ENCODE data around the gene PLCH1.
"Not testable (repeated sequence)": the region's sequence is repeated elsewhere in the genome, so short reads cannot be mapped to it uniquely, and the experiment has no call there.

Gene PLCH1

DNA sequence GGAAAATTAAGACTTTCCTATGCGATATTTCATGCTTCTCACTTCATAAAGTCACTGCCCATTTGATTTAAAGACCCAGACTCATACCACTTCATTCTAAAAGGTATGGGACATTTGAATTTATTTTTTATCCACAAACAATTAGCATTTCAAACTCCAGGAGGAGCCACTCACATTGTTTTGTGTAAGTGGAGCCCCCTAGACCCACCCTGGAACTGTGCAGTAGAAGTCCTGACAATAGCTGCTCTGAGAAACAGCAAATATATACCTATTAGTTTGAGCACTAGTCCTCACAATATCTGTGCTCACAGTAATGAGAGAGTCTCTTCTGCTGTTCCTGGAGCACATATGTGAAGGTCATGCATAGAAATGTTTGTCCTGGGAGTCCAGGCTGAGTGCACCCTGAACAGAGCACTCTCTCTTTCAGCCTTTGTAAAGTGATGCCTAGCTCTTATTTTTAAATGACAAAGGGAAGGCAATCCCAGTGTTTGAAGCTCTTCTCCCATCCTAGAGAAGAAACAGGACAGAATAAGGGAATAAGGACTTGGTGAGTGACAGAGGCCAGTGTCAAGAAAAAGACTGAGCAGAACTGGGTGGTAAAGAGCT lies 323.9 kb downstream of the PLCH1 start:
- no peak for DNase-seq (ENCODE audit: low read depth)

GRCh38 chr3:155420406-155420805 lies 324.5 kb downstream of the PLCH1 start:
- DNase-seq (ENCODE audit: low read depth) = no peak

DNA sequence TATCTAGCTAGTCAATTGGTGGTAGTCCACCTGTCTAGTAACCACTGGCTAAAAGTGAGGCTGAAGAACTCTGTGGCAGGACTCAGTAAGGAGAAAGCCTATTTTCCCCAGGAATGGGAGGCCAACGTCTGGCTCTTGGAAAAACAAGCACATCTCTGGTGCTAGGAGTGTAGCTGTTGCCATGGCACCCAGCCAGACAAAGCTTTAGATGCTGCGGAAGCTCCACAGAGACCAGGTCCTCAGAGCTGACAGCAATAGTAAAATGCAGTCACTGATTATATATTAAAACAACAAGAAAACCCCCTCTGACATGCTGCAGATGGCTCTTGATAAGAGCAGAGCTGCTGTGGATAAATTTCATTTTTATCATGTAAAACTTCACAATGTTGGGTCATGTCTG lies 326.5 kb downstream of the PLCH1 start:
- no peak for DNase-seq (ENCODE audit: low read depth)

DNA sequence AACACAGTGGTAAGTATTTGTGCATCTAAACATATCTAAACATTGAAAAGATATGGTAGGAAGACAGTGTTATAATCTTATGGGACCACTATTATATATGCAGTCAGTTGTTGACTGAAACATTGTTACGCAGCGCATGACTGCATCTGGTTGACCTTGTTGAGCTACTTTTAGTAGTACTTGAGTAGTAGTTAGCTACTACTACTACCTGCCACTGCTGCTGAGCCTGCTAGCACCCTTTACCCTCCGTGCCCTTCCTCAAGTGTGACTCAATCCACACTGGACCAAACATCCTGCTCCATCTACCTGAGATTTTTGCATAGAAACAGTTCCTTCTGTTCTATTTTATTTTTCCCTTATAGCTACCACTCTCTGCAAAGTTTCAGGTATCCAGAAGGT lies 327.8 kb downstream of the PLCH1 start:
- no peak for DNase-seq (ENCODE audit: low read depth)

GRCh38 chr3:155416500-155417118 lies 328.3 kb downstream of the PLCH1 start:
- DNase-seq (ENCODE audit: low read depth) = peak; percentile 93

GRCh38 chr3:155412904-155413303 lies 332.0 kb downstream of the PLCH1 start:
- DNase-seq (ENCODE audit: low read depth) = no peak

DNA sequence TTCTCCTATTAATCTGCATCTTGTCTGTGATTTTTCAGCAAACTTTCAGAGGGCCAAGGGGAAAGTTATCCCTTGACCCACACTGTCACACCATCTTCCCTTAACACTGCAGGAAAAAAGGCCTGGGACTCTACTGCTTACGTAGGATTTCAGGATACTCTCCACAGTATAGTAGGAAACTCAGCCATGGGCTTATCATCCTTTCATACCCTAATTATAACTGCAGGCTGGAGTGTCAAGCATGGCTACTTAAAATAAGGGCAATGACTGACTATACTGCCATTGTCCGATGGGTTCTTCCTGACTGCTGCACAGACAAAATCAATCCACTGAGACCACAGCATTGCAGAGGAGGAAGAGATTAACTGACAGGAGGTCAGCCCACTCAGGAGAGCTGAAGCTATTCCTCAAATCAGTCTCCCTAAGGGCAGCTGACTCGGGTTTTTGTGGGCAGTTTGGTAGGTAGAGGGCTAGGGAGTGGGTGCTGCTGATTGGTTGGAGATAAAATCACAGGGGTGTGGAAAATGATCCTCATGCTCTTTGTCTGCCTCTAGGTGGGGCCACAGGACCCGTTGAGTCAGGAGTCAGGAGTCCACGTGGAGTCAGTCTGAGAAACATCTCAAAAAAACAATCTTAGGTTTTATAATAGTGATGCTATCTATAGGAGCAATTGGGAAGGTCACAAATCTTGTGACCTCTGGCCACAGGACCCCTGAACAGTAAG lies 333.2 kb downstream of the PLCH1 start:
- DNase-seq (ENCODE audit: low read depth) = peak; percentile 39

- no peak for DNase-seq (ENCODE audit: low read depth)
These were observed 335.5 kb downstream of the PLCH1 start for GRCh38 chr3:155409336-155409735.

- no peak for DNase-seq (ENCODE audit: low read depth)
These were observed 336.9 kb downstream of the PLCH1 start for GRCh38 chr3:155407971-155408370.

DNA sequence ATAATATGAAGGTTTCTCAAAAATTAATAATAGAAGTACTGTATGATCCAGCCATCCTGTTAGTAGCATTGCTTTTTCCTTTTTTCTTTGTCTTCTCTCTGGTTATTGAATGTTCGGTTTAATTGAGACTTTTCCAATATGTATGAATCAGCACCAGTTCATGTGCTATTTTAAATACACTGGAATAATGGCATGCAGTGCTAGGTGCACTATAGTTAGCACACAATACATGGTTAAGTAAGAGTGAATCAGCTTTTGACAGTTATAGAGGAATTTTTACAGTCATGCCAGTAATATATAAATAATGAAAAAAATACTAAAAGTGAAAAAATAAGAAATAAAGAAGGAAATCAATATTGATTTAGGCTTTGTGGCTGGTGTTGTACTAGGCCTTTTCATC lies 337.5 kb downstream of the PLCH1 start:
- no peak for DNase-seq (ENCODE audit: low read depth)

DNA sequence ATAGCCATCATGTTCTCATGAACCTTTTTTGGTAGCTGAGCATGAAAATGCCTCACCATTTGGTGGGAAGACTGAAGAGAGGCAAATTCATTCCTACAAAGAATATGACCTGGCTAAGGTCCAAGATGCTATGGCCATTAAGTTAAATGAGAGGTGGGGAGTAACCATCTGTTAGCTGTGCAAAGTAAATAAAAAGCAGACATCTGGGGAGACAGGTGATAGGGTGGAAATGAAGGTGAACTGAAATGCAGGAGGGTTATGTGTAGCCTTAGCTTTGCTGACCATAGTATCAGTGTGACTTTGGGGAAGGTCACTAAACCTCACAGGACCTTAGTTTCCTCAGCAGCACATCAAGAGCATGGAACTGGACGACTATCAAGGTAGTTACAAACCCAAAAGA lies 340.4 kb downstream of the PLCH1 start:
- DNase-seq (ENCODE audit: low read depth) = no peak

GRCh38 chr3:155402656-155403055 lies 342.2 kb downstream of the PLCH1 start:
- DNase-seq (ENCODE audit: low read depth) = no peak

DNA sequence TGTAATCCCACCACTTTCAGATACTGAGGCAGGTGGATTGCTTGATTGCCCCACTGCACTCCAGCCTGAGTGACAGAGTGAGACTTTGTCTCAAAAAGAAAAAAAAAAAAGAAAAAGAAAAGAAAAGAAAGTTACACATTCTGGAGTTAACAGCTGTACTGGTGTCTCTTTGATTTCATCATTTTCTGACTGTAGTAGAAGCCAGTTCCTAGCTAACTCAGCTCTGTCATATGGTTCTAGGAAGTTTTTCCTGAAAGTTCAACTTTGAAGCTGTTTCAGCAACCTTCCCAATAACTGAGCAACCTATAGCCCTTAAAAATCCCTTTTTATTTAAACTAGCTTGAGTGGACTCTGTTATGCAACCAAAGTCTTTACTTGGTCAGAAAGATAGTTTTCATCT lies 346.8 kb downstream of the PLCH1 start:
- no peak for DNase-seq (ENCODE audit: low read depth)

GRCh38 chr3:155394896-155395295 lies 350.0 kb downstream of the PLCH1 start:
- DNase-seq (ENCODE audit: low read depth) = not testable (repeated sequence)

GRCh38 chr3:155394240-155394639 lies 350.6 kb downstream of the PLCH1 start:
- no peak for DNase-seq (ENCODE audit: low read depth)

GRCh38 chr3:155393316-155393715 lies 351.6 kb downstream of the PLCH1 start:
- DNase-seq (ENCODE audit: low read depth) = no peak

DNA sequence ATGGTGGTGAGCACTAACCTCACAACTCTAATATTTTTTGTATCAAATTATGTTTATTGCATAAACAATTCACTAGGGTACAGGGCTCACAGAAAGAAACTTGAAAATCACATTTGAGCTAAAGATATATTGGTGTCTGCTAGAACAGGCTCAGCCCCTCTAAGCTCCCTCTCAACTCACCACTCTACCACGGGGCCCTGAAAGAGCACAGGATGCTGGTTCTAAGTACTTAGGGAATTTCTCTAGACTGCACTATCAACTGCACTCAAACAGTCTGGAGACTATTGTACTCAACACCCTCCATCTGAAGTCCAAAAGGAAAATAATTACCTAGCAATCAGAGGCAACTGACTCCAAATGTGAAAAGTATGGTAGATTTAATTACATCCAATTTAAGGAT lies 352.7 kb downstream of the PLCH1 start:
- no peak for DNase-seq (ENCODE audit: low read depth)

GRCh38 chr3:155391551-155391958 lies 353.3 kb downstream of the PLCH1 start:
- DNase-seq (ENCODE audit: low read depth) = peak; percentile 52

GRCh38 chr3:155391104-155391503 lies 353.8 kb downstream of the PLCH1 start:
- no peak for DNase-seq (ENCODE audit: low read depth)

- DNase-seq (ENCODE audit: low read depth) = no peak
These were observed 354.5 kb downstream of the PLCH1 start for GRCh38 chr3:155390351-155390750.

DNA sequence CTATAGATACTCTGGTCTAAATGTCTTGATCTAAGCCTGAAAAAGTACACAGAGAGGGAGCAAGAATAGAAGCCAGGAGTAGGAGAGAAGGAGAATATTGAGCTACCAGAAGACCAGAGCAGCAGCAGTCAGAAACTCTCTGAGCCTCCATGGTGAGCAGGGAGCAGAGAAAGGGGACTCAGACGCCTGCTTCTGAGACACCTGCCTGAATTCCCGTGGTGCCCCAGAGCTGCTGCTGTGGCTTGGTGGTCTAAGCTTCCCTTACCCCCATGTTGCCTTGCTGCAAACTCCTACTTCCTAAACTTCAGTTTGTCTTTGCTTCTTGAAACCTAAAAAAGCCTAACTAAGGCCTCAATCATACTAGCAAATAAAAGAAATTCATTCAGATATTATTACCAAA lies 356.5 kb downstream of the PLCH1 start:
- no peak for DNase-seq (ENCODE audit: low read depth)

DNA sequence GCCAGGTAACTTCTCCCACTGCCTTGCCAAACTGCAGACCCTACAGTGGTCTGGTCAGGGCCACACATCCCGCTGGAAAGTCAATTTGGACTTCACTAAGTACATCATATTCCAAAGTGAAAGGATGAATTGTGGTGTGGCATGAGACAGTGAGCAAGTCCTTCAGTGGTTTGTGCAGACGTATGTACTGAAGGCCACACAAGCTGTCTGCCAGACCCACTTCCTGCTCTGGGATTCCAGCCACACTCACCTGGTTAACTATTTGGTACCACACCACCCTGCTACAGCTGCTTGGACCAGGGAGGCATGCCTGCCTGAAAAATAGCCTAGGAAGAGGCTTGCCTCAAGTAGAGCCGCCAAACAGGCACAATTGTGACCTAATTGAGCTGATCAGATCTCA lies 357.3 kb downstream of the PLCH1 start:
- DNase-seq (ENCODE audit: low read depth) = no peak

DNA sequence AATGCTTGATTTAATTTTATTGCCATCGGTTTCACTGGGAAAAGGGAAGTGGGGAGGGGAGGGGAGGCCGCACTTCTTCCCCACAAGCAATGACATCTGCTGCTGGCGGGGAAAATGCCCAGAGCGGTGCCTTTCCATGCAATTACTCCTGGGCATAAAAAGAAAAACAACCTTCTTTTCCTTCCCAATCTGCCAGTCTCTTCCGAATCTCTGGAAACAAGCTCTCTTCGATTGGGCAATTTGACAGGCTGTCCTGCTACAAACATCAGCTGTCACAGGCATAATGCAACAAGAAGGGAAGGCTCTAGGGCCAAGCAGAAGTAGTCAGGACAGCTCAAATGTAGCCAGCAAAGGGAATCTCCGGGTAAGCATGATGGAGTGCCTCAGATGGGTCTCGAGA lies 358.0 kb downstream of the PLCH1 start:
- DNase-seq (ENCODE audit: low read depth) = no peak

All from ELR (cell line).